ENCODE data around the gene COL9A1. TPM values are rescaled to one million over a fixed set of nuclear protein-coding genes. Genes with fewer than 3 reads are reported as not detected.
A peak's percentile ranks its signal among the peaks of the same experiment; 100 is the strongest.

The COL9A1 gene
- total and polyA plus RNA-seq, 7 donors, result 0.28 to 1.1 (median 0.52) TPM; not detected in 2

- no peaks in the 10 kb centered on the region for H3K4me1 ChIP-seq
- H3K4me3 ChIP-seq, result no peak overlapping the region
- H3K27ac ChIP-seq, result no peak overlapping the region
- WGBS, 2 donors, result 68 to 82% methylated on average over 2 of the region's 2 CpGs
- H3K36me3 ChIP-seq, result no peaks in the 10 kb centered on the region
- intact Hi-C loops (cut with DNase I), result no loop called here
- TF ChIP-seq POLR2AphosphoS5 (IDR thresholded peaks at IDR 0.05) (no peak), CTCF (IDR thresholded peaks at IDR 0.05) (no peak), POLR2A (IDR thresholded peaks at IDR 0.05) (no peak), EP300 (IDR thresholded peaks at IDR 0.05) (no peak)
- no peak for DNase-seq
- H3K9me3 ChIP-seq, result no peaks in the 10 kb centered on the region
- H3K27me3 ChIP-seq, result no peaks in the 10 kb centered on the region
These were observed 12.3 kb upstream of the COL9A1 start for GRCh38 chr6:70315079-70315751.

DNA sequence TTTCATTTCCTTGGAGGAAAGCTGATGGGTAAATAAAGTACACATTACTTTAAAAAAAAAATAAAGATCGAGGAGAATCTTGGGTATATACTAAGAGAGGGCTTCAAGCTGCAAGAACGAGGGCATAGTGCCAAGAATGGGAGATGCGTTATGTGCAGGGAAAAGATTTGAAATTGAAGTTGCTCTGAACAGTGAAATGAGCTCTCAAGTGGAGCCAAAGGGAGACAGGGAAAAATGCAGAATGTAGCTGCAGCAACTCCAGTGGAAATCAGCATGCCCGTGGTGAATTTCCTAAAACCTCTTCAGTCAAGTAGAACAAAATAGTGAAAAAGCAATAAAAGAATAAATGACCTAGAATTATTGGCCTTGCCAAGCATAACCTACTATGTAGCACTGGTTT, 11.4 kb upstream of the COL9A1 start:
- Histone ChIP-seq H3K27ac (no peak overlapping the region), H3K27me3 (no peaks in the 10 kb centered on the region), H3K9me3 (no peaks in the 10 kb centered on the region), H3K4me1 (no peaks in the 10 kb centered on the region), H3K36me3 (no peaks in the 10 kb centered on the region), H3K4me3 (no peak overlapping the region)
- intact Hi-C loops (cut with DNase I), result no loop called here
- 35 to 57% methylated on average over 4 of the region's 4 CpGs for WGBS, 2 donors
- no peak for DNase-seq
- TF ChIP-seq EP300 (IDR thresholded peaks at IDR 0.05) (no peak), POLR2AphosphoS5 (IDR thresholded peaks at IDR 0.05) (no peak), POLR2A (IDR thresholded peaks at IDR 0.05) (no peak), CTCF (IDR thresholded peaks at IDR 0.05) (no peak)

GRCh38 chr6:70312165-70312745, 9.4 kb upstream of the COL9A1 start:
- no peak overlapping the region for H3K27ac ChIP-seq
- no peaks in the 10 kb centered on the region for H3K27me3 ChIP-seq
- WGBS, 2 donors, result 66 to 77% methylated on average over 5 of the region's 5 CpGs
- DNase-seq, result no peak
- H3K4me1 ChIP-seq, result no peaks in the 10 kb centered on the region
- no peaks in the 10 kb centered on the region for H3K36me3 ChIP-seq
- H3K4me3 ChIP-seq, result no peak overlapping the region
- TF ChIP-seq CTCF (IDR thresholded peaks at IDR 0.05) (no peak), POLR2AphosphoS5 (IDR thresholded peaks at IDR 0.05) (no peak), EP300 (IDR thresholded peaks at IDR 0.05) (no peak), POLR2A (IDR thresholded peaks at IDR 0.05) (no peak)
- intact Hi-C loops (cut with DNase I), result no loop called here
- H3K9me3 ChIP-seq, result no peaks in the 10 kb centered on the region

DNA sequence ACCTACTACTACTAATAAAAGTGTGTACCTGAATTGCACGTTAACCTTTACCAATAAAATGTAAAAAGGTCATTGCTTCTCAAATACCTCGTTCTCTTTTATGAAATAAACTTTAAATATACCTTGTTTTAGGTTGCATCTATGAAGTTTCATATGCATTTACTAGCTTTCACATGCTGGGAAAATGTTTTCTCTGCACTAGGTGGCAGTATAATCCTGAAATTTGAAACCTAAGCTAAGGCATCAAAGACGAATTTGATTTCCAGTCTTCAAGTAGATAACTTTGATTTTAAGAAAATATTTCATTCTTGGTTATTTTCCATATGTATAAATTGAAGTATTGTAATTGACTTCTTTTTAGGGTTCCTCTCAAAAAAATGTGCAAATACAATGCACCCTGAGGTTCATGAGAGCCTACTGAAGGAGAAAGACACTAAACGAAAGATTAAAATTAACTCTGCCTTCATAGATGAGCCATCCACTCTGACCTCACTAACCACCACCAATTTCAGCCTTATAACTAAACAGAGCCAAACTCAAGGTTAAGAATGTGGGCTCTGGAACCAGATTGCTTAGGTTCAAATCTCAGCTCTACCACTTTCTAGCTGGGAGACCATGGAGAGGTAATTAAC, 7.3 kb upstream of the COL9A1 start:
- TF ChIP-seq POLR2AphosphoS5 (IDR thresholded peaks at IDR 0.05) (no peak), CTCF (IDR thresholded peaks at IDR 0.05) (peak in 2 of 4 experiments; percentile 28 to 44)
- H3K27ac ChIP-seq, result no peak overlapping the region
- no peaks in the 10 kb centered on the region for H3K36me3 ChIP-seq
- intact Hi-C loops (cut with DNase I), result loop anchor here (2.0 kb wide), 1 partner anchor 59 kb away; no protein-coding TSS in a partner anchor
- no peak for DNase-seq
- H3K4me3 ChIP-seq, result no peak overlapping the region
- H3K4me1 ChIP-seq, result no peaks in the 10 kb centered on the region
- no peaks in the 10 kb centered on the region for H3K9me3 ChIP-seq
- WGBS, 2 donors, result 22% methylated on average over 4 of the region's 4 CpGs
- no peaks in the 10 kb centered on the region for H3K27me3 ChIP-seq
